ENCODE data around the gene GEMIN2.

DNA sequence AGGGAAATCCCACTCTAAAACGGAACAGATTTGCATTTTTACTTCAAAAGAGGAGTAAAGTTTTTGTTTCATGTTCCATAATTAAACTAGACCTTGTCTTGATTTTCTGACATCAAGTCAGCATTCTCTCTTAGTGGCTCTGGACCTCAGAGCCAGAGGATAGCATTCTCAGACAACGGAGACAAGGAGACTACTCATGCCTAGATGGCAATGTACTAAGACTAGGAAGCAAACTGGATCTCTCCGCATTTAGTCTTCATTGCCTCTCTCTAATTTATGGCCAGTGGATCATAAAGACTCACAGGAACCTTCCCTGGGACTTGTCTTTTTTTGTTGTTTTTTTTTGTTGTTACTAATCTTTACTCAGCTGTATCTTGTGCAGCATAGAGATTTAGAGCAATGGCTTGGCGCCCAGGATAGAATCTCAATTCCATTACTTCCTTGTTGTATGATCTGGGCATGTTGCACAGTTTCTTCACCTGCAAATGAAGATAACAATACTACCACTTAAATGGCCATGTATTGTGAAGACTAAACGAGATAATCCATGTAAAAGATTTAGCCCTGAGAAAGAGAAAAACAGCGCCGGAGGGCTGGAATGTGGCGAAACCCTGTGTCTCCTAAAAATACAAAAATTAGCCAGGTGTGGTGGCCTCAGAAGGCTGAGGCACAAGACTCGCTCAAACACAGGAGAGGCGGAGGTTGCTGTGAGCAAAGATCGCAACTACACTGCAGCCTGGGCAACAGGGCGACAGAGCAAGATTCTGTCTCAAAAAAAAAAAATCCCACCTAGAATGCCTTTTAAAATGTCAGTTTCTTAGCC is 4.0 kb upstream of the GEMIN2 start:
- TF ChIP-seq SUZ12 (IDR thresholded peaks at IDR 0.05; ENCODE audit: extremely low read depth, insufficient read depth, insufficient read length) (no peak), YY1 (IDR thresholded peaks at IDR 0.05; ENCODE audit: insufficient read depth, insufficient read length) (no peak), ZNF274 (IDR thresholded peaks at IDR 0.05; ENCODE audit: low read depth, low read length) (no peak)
